WTC11 (cell line): ENCODE data around the gene NEUROG1. TPM values are rescaled to one million over a fixed set of nuclear protein-coding genes. Genes with fewer than 3 reads are reported as not detected.

ENCODE experiments used
- ATAC-seq: fragments of 200-7000 bp; cut with Tn5 transposase; 2 replicates; pipeline ENCODE4 v1.10.0; 2021; ENCODE audit warnings: mild to moderate bottlenecking, moderate library complexity
- CTCF ChIA-PET: fragments of 300-600 bp; sonication (Branson Sonifier 250); formaldehyde crosslinking; loops from one replicate; lab custom pipeline; 2021; ENCODE audit warnings: antibody characterized with exemption; lab: Charles Lee
- POLR2A ChIA-PET: fragments of 350-600 bp; sonication (Branson Sonifier 250); formaldehyde crosslinking; loops from one replicate; lab custom pipeline; 2021; ENCODE audit warnings: antibody characterized with exemption; lab: Charles Lee
- DNase-seq: peaks from one replicate; pipeline ENCODE4 v3.0.0; 2021; ENCODE audit warnings: low spot score
- H3K27ac Mint-ChIP-seq: 2 replicates; pipeline ENCODE4 v1.8.0; 2021; ENCODE audit warnings: mixed read lengths
- H3K27me3 Mint-ChIP-seq: 2 replicates; pipeline ENCODE4 v1.8.0; 2021; ENCODE audit warnings: low read depth, mild to moderate bottlenecking, moderate library complexity, mixed read lengths
- H3K36me3 Mint-ChIP-seq: 2 replicates; pipeline ENCODE4 v1.8.0; 2021; ENCODE audit warnings: mixed read lengths
- H3K4me1 Mint-ChIP-seq: 2 replicates; pipeline ENCODE4 v1.8.0; 2022; ENCODE audit warnings: mixed read lengths
- H3K4me3 Mint-ChIP-seq: 2 replicates; pipeline ENCODE4 v1.8.0; 2021; ENCODE audit warnings: mild to moderate bottlenecking, moderate library complexity, mixed read lengths
- H3K9me3 Mint-ChIP-seq: 2 replicates; pipeline ENCODE4 v1.8.0; 2021; ENCODE audit warnings: mixed read lengths
- AFF4 ChIP-seq: sonication (generic); formaldehyde crosslinking; IDR thresholded peaks from 2 replicates; pipeline ENCODE4 v1.8.1; 2023; ENCODE audit warnings: mild to moderate bottlenecking, missing genetic modification reagents, borderline replicate concordance
- ATF3 ChIP-seq: sonication (generic); formaldehyde crosslinking; conservative IDR thresholded peaks from 2 replicates; pipeline ENCODE4 v1.8.1; 2022; ENCODE audit warnings: mild to moderate bottlenecking, missing genetic modification reagents
- CREB1 ChIP-seq: sonication (generic); formaldehyde crosslinking; IDR thresholded peaks from 2 replicates; pipeline ENCODE4 v1.8.0; 2023; ENCODE audit warnings: mild to moderate bottlenecking, missing genetic modification reagents
- EMX1 ChIP-seq: fragments of 250-450 bp; sonication (Bioruptor Pico); IDR thresholded peaks from 2 replicates; pipeline ENCODE4 v1.8.0; 2021; ENCODE audit warnings: mild to moderate bottlenecking
- ERG ChIP-seq: fragments of 250-450 bp; sonication (Bioruptor Pico); IDR thresholded peaks from 2 replicates; pipeline ENCODE4 v1.8.0; 2021; ENCODE audit warnings: mild to moderate bottlenecking
- ESRRA ChIP-seq: sonication (generic); formaldehyde crosslinking; IDR thresholded peaks from 2 replicates; pipeline ENCODE4 v1.8.1; 2022; ENCODE audit warnings: mild to moderate bottlenecking, missing genetic modification reagents, borderline replicate concordance
- GABPB1 ChIP-seq: sonication (generic); formaldehyde crosslinking; IDR thresholded peaks from 2 replicates; pipeline ENCODE4 v1.8.1; 2023; ENCODE audit warnings: mild to moderate bottlenecking, missing genetic modification reagents
- MAX ChIP-seq: sonication (generic); formaldehyde crosslinking; IDR thresholded peaks from 2 replicates; pipeline ENCODE4 v1.8.0; 2022; ENCODE audit warnings: mild to moderate bottlenecking, missing genetic modification reagents
- MXD4 ChIP-seq: fragments of 250-450 bp; sonication (Bioruptor Pico); IDR thresholded peaks from 2 replicates; pipeline ENCODE4 v1.8.0; 2021; ENCODE audit warnings: mild to moderate bottlenecking, moderate library complexity, borderline replicate concordance
- NFYB ChIP-seq: sonication (generic); formaldehyde crosslinking; conservative IDR thresholded peaks from 2 replicates; pipeline ENCODE4 v1.8.0; 2022; ENCODE audit warnings: low read depth, missing genetic modification reagents
- NR3C1 ChIP-seq: sonication (generic); formaldehyde crosslinking; conservative IDR thresholded peaks from 2 replicates; pipeline ENCODE4 v1.8.1; 2023; ENCODE audit warnings: low read depth, mild to moderate bottlenecking, missing genetic modification reagents
- STAT6 ChIP-seq: sonication (generic); formaldehyde crosslinking; conservative IDR thresholded peaks from 2 replicates; pipeline ENCODE4 v1.8.1; 2023; ENCODE audit warnings: mild to moderate bottlenecking, low read depth, missing genetic modification reagents, moderate library complexity
- TEAD4 ChIP-seq: sonication (generic); formaldehyde crosslinking; IDR thresholded peaks from 2 replicates; pipeline ENCODE4 v1.8.0; 2022; ENCODE audit warnings: mild to moderate bottlenecking, missing genetic modification reagents
- TP53 ChIP-seq: sonication (generic); formaldehyde crosslinking; IDR thresholded peaks from 2 replicates; pipeline ENCODE4 v1.8.1; 2023; ENCODE audit warnings: mild to moderate bottlenecking, missing genetic modification reagents
- USF2 ChIP-seq: sonication (generic); formaldehyde crosslinking; IDR thresholded peaks from 2 replicates; pipeline ENCODE4 v1.8.1; 2023; ENCODE audit warnings: mild to moderate bottlenecking, missing genetic modification reagents, moderate library complexity
- ZNF219 ChIP-seq: sonication (generic); formaldehyde crosslinking; IDR thresholded peaks from 2 replicates; pipeline ENCODE4 v1.8.0; 2023; ENCODE audit warnings: missing genetic modification reagents, mild to moderate bottlenecking, borderline replicate concordance
- ZNF232 ChIP-seq: sonication (generic); formaldehyde crosslinking; IDR thresholded peaks from 2 replicates; pipeline ENCODE4 v1.8.0; 2022; ENCODE audit warnings: mild to moderate bottlenecking, missing genetic modification reagents
- ZNF317 ChIP-seq: sonication (generic); formaldehyde crosslinking; IDR thresholded peaks from 2 replicates; pipeline ENCODE4 v1.8.1; 2023; ENCODE audit warnings: low read depth, mild to moderate bottlenecking, moderate library complexity, missing genetic modification reagents, borderline replicate concordance
- ZNF423 ChIP-seq: fragments of 250-450 bp; sonication (Bioruptor Pico); IDR thresholded peaks from 2 replicates; pipeline ENCODE4 v2.1.2; 2022; ENCODE audit warnings: mild to moderate bottlenecking, moderate library complexity
- ZNF671 ChIP-seq: fragments of 250-450 bp; sonication (Bioruptor Pico); IDR thresholded peaks from 2 replicates; pipeline ENCODE4 v1.8.0; 2021; ENCODE audit warnings: mild to moderate bottlenecking
- total RNA-seq: library from RNA; stranded (reverse); gene quantifications from 3 replicates; pipeline ENCODE4 v1.2.3, GENCODE V29; 2021

The NEUROG1 gene
- total RNA-seq, 1 experiment from 2014 or later = 0.13 TPM

- no peak overlapping the region for H3K4me3 Mint-ChIP-seq
- H3K27ac Mint-ChIP-seq = no peak overlapping the region
- ATAC-seq = no peak
- peaks cover 18% of the 10 kb centered on the region for H3K9me3 Mint-ChIP-seq
- DNase-seq = no peak
- H3K4me1 Mint-ChIP-seq = peaks cover 5% of the 10 kb centered on the region
- H3K36me3 Mint-ChIP-seq = peaks cover 7% of the 10 kb centered on the region; the same call in 1 of the 2 replicates
- peaks cover 54% of the 10 kb centered on the region for H3K27me3 Mint-ChIP-seq
- TF ChIP-seq MXD4 (CRISPR knock-in tag) (no peak), ZNF423 (CRISPR knock-in tag) (no peak), ESRRA (no peak), ZNF317 (CRISPR knock-in tag) (no peak), ZNF219 (CRISPR knock-in tag) (no peak), TEAD4 (CRISPR knock-in tag) (no peak), CREB1 (CRISPR knock-in tag) (no peak), NFYB (CRISPR knock-in tag) (no peak), ZNF232 (CRISPR knock-in tag) (no peak), USF2 (CRISPR knock-in tag) (no peak), ERG (CRISPR knock-in tag) (no peak), ZNF671 (CRISPR knock-in tag) (no peak), EMX1 (CRISPR knock-in tag) (no peak), TP53 (CRISPR knock-in tag) (no peak), NR3C1 (CRISPR knock-in tag) (no peak), AFF4 (CRISPR knock-in tag) (no peak), MAX (CRISPR knock-in tag) (no peak), GABPB1 (CRISPR knock-in tag) (no peak), STAT6 (CRISPR knock-in tag) (no peak), ATF3 (CRISPR knock-in tag) (no peak)
- CTCF ChIA-PET = no interaction called here
- POLR2A ChIA-PET = no interaction called here
These were observed 21.6 kb downstream of the NEUROG1 start for GRCh38 chr5:135514116-135514515.
